GM08714 (cell line): ENCODE data around the gene AUP1.

ENCODE experiments used
- H3K4me3 ChIP-seq: fragments of 200-500 bp; sonication (Bioruptor generic); 2 replicates; pipeline ENCODE4 v1.5.1; 2014; ENCODE audit warnings: mild to moderate bottlenecking, low read length, inconsistent platforms
- ZNF274 ChIP-seq: IDR thresholded peaks from 2 replicates; pipeline ENCODE4 v1.6.1; 2012; ENCODE audit warnings: mild to moderate bottlenecking, low read depth, low read length

The AUP1 gene

GRCh38 chr2:74534411-74534810 is 4.9 kb upstream of the AUP1 start:
- H3K4me3 ChIP-seq = no peak overlapping the region
- TF ChIP-seq ZNF274 = no peak

- no peak for TF ChIP-seq ZNF274
- H3K4me3 ChIP-seq = no peak overlapping the region
Observed at GRCh38 chr2:74533464-74533863, 4.0 kb upstream of the AUP1 start.

GRCh38 chr2:74532222-74532621 is 2.7 kb upstream of the AUP1 start:
- H3K4me3 ChIP-seq = no peak overlapping the region
- no peak for TF ChIP-seq ZNF274

GRCh38 chr2:74531666-74532065 is 2.2 kb upstream of the AUP1 start:
- TF ChIP-seq ZNF274 = no peak
- H3K4me3 ChIP-seq = peak overlapping the region; percentile 94; the same call in 1 of the 2 replicates

GRCh38 chr2:74530239-74531187 is 1.0 kb upstream of the AUP1 start:
- no peak for TF ChIP-seq ZNF274
- H3K4me3 ChIP-seq = peak overlapping the region; percentile 94

GRCh38 chr2:74528600-74529356 is 728 bp downstream of the AUP1 start:
- H3K4me3 ChIP-seq = peak overlapping the region; percentile 87
- TF ChIP-seq ZNF274 = no peak

GRCh38 chr2:74527741-74528140 is 1.8 kb downstream of the AUP1 start:
- H3K4me3 ChIP-seq = no peak overlapping the region
- TF ChIP-seq ZNF274 = no peak

GRCh38 chr2:74526649-74527230 is 2.8 kb downstream of the AUP1 start:
- H3K4me3 ChIP-seq = no peak overlapping the region
- TF ChIP-seq ZNF274 = no peak

GRCh38 chr2:74525717-74526648 is 3.5 kb downstream of the AUP1 start, which contains the start of gene DQX1:
Gene DQX1 (minus strand): TSS chr2:74526231. CDS start chr2:74525729, 502 bp downstream.
- no peak for TF ChIP-seq ZNF274
- no peak within 1 kb of the TSS for H3K4me3 ChIP-seq

GRCh38 chr2:74524955-74525716 is 4.4 kb downstream of the AUP1 start:
- no peak for TF ChIP-seq ZNF274
- H3K4me3 ChIP-seq = no peak overlapping the region

- TF ChIP-seq ZNF274 = no peak
- H3K4me3 ChIP-seq = no peak overlapping the region
Observed at GRCh38 chr2:74524005-74524404, 5.5 kb downstream of the AUP1 start.

GRCh38 chr2:74522516-74522915 is 7.0 kb downstream of the AUP1 start:
- no peak overlapping the region for H3K4me3 ChIP-seq
- no peak for TF ChIP-seq ZNF274

GRCh38 chr2:74516650-74517049 is 12.9 kb downstream of the AUP1 start:
- H3K4me3 ChIP-seq = no peak overlapping the region; the same call in 1 of the 2 replicates
- no peak for TF ChIP-seq ZNF274
